ENCODE data around the gene C16orf82. TPM values are rescaled to one million over a fixed set of nuclear protein-coding genes. Genes with fewer than 3 reads are reported as not detected.

Gene C16orf82
- total and polyA plus RNA-seq, 9 of the 15 experiments (the other 6 are each of a cell fraction or from before 2014, with no cell fraction given), result not detected

DNA sequence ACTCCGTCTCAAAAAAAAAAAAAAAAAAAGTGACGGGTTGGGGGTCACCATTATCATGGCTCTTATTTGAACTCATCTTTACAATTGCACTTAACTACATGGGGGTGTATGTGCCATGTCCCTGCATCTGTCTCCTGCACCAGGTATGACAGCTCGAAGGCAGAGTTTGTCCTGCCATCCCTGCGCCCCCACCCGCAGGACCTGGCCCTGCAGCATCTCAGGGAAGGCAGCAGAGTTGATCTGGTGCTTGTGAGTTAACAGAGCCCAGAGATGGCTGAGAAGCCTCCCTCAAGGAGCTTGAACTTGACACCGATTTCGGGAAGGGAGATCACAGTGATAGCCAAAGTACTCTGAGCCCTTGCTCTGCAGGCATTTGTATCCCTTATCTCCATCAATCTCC, 44.8 kb downstream of the C16orf82 start:
- FAIRE-seq, result no peak
- H3K4me2 ChIP-seq (ENCODE audit: insufficient read depth, low read length), result no peak overlapping the region
- 32% methylated on average over 3 of the region's 7 CpGs for WGBS (ENCODE audit: insufficient coverage, low coverage, missing lambda C conversion rate)

More for the DNA sequence above, 44.8 kb downstream of the C16orf82 start:
- DNase-seq (ENCODE audit: extremely low read depth in 1 of 4, low spot score in 3 of 4), result no peak
- in situ Hi-C loops (cut with MboI), result no loop called here
- no peak overlapping the region for H3K27ac ChIP-seq (ENCODE audit: extremely low read depth, low read depth, low read length)
- H3K4me3 ChIP-seq, result no peak overlapping the region
- CTCF ChIA-PET (ENCODE audit: low intra/inter-chr PET ratio), result no interaction called here
- intact Hi-C loops (cut with micrococcal nuclease), result loop anchor here (5.0 kb wide), 1 partner anchor 149 kb away; no protein-coding TSS in a partner anchor
- POLR2A ChIA-PET, result interaction anchor here (0.6 kb wide), 2 partner anchors 45 to 289 kb away, joined by 3 read pairs; no protein-coding TSS in a partner anchor
- H3K36me3 ChIP-seq (ENCODE audit: control insufficient read depth, insufficient read depth, low read length), result no peaks in the 10 kb centered on the region
- BruUV-seq (replicated peaks), result no TSS peak
- no peaks in the 10 kb centered on the region for H3K9me1 ChIP-seq (ENCODE audit: control insufficient read depth, insufficient read depth, low read length)
- H3K27me3 ChIP-seq (ENCODE audit: control insufficient read depth in 2 of 2, insufficient read depth in 2 of 2, low read length in 2 of 2), result peaks cover 0 to 5% of the 10 kb centered on the region in 2 experiments; a peak in 2 of 5 replicates
- no peaks in the 10 kb centered on the region for H3K79me2 ChIP-seq (ENCODE audit: control insufficient read depth, insufficient read depth, low read length)
- TF ChIP-seq CTCF (IDR thresholded peaks at IDR 0.05 in 2 of 3, conservative IDR thresholded peaks at IDR 0.05 in 1 of 3; ENCODE audit: insufficient read depth in 2 of 3, low read depth in 1 of 3, low read length in 3 of 3) (0 out of 6 replicates have a peak, but pooled peaks of 1 of the 3 experiments have one; percentile 13), PML (IDR thresholded peaks at IDR 0.05; ENCODE audit: low read length) (no peak)
- no peak for ATAC-seq
- no peak overlapping the region for H2AFZ ChIP-seq (ENCODE audit: low read depth, low read length)
- no peak overlapping the region for H3K9ac ChIP-seq (ENCODE audit: insufficient read depth in 1 of 2, low read depth in 2 of 2, low read length in 2 of 2)
- H3K9me3 ChIP-seq (replicated peaks; ENCODE audit: control insufficient read depth, insufficient read depth, low read depth, low read length), result no peaks in the 10 kb centered on the region
- peaks cover 0 to 31% of the 10 kb centered on the region in 2 experiments; a peak in 4 of 5 replicates for H3K4me1 ChIP-seq (replicated peaks in 1 of 2; ENCODE audit: control insufficient read depth in 2 of 2, insufficient read depth in 2 of 2, low read length in 2 of 2)
- H4K20me1 ChIP-seq (replicated peaks; ENCODE audit: control insufficient read depth, insufficient read depth, low read length), result no peaks in the 10 kb centered on the region
